Measurements from ENCODE around the gene DMD.

GRCh38 chrX:31128855-31129254, 2082.5 kb downstream of the DMD start:
- no peak for TF ChIP-seq CTCF (conservative IDR thresholded peaks at IDR 0.05 in 1 of 2, IDR thresholded peaks at IDR 0.05 in 1 of 2; ENCODE audit: low read depth in 1 of 2, low read length in 2 of 2)
- TF ChIP-seq EZH2 (IDR thresholded peaks at IDR 0.05; ENCODE audit: low read length, missing control alignments): no peak
